ENCODE results near the gene EFHD1. TPM values are rescaled to one million over a fixed set of nuclear protein-coding genes. Genes with fewer than 3 reads are reported as not detected.
"Not testable (repeated sequence)": the region's sequence is repeated elsewhere in the genome, so short reads cannot be mapped to it uniquely, and the experiment has no call there.

EFHD1 gene
- polyA plus RNA-seq, 5 donors: 3.3 to 15.1 (median 4.4) TPM

- DNase-seq: peak; percentile 56 to 58
Measured at GRCh38 chr2:232689152-232689910, 55.9 kb downstream of the EFHD1 start.

- not testable (repeated sequence) for DNase-seq
Measured at GRCh38 chr2:232691117-232691516, 57.7 kb downstream of the EFHD1 start.

- no peak for DNase-seq
Measured at GRCh38 chr2:232693344-232693743, 59.9 kb downstream of the EFHD1 start.

GRCh38 chr2:232696609-232697058 lies 63.2 kb downstream of the EFHD1 start:
- DNase-seq: no peak

GRCh38 chr2:232697059-232697806 lies 63.8 kb downstream of the EFHD1 start, which contains the start of gene GIGYF2:
Gene GIGYF2, plus strand, starts transcription at chr2:232697331. Its CDS starts 37,867 bp downstream, at chr2:232735198.
- DNase-seq: peak; percentile 94

- DNase-seq: peak in 1 of 2 donors; percentile 18
Measured at GRCh38 chr2:232697807-232698110, 64.4 kb downstream of the EFHD1 start.

GRCh38 chr2:232698556-232699091 lies 65.2 kb downstream of the EFHD1 start:
- DNase-seq: no peak

GRCh38 chr2:232699110-232699509 lies 65.7 kb downstream of the EFHD1 start:
- no peak for DNase-seq

GRCh38 chr2:232700154-232700553 lies 66.8 kb downstream of the EFHD1 start:
- no peak for DNase-seq

- DNase-seq: no peak
Measured at GRCh38 chr2:232707076-232707475, 73.7 kb downstream of the EFHD1 start.

- DNase-seq: no peak
Measured at GRCh38 chr2:232713505-232713904, 80.1 kb downstream of the EFHD1 start.

- DNase-seq: no peak
Measured at GRCh38 chr2:232714969-232715368, 81.6 kb downstream of the EFHD1 start.

GRCh38 chr2:232720056-232720455 lies 86.7 kb downstream of the EFHD1 start:
- not testable (repeated sequence) for DNase-seq

- no peak for DNase-seq
Measured at GRCh38 chr2:232721261-232721660, 87.9 kb downstream of the EFHD1 start.

- no peak for DNase-seq
Measured at GRCh38 chr2:232721882-232722281, 88.5 kb downstream of the EFHD1 start.

GRCh38 chr2:232723027-232723426 lies 89.6 kb downstream of the EFHD1 start:
- DNase-seq: no peak

GRCh38 chr2:232728785-232729184 lies 95.4 kb downstream of the EFHD1 start:
- no peak for DNase-seq

- DNase-seq: no peak
Measured at GRCh38 chr2:232731470-232731869, 98.1 kb downstream of the EFHD1 start.

Data from right lung (tissue), 5 donors.